HG03439 (cell line): ENCODE measurements around the gene CDCP1.

Experiments
- ATAC-seq: cut with Tn5 transposase; IDR thresholded peaks from one replicate; pipeline ENCODE4 v1.9.1; 2021; ENCODE audit warnings: mild to moderate bottlenecking, moderate library complexity; ENCODE audit not compliant: unreplicated experiment

Gene CDCP1

DNA sequence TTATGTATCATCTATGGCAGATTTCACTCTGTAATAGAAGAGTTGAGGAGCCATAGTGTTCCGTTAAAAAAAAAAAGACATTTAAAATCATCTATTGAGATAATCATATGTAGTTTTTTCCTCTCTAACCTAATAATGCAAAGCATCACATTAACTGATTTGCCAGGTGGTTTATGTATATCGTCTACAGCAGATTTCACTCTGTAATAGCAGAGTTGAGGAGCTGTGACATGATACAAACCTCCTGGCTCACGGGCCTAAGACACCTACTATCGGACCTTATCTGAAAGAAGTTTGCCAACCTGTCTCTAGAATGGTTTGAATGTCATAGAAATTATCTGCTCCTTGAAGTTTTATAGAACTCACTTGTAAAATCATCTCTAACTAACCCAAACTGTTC is 29.8 kb downstream of the CDCP1 start:
- no peak for ATAC-seq

DNA sequence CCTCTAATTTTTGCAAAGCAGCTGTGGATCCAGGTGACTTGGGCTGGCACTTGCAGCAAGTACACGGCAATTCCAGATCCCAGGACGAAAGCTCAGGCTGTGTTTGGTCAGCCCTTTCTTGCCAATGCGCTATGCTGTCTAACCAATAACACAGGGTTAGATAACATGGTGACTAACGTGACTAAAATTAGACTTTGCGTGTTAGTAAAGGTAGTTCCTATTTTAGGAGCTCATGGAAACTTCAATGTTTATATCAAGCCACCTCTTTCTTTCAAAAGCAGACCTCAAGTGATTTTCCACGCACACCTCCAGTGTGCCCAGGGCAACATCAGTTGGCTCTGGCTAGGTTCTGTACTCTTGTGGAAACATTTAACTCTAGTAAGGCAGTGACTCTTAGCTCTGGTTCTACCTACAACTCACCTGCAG is 32.5 kb downstream of the CDCP1 start:
- ATAC-seq = no peak

DNA sequence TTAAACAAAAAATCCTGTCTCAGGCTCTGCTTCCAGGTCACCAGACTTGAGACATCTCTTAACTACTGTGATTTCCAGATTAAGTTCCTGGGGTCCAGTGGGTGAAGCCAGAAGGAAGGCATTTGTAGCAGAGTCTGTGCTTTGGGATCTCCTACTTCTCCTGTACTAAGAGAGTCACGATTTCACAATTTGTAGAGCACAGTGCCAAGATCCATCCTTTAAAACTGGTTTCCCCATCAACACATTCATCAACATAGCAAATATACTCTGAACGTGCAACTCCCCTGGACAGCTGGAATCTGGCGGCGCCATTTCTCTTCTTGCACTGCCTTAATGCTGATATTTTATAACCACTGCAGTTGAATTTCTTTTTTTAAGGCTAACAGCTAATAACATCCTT is 33.2 kb downstream of the CDCP1 start:
- no peak for ATAC-seq

DNA sequence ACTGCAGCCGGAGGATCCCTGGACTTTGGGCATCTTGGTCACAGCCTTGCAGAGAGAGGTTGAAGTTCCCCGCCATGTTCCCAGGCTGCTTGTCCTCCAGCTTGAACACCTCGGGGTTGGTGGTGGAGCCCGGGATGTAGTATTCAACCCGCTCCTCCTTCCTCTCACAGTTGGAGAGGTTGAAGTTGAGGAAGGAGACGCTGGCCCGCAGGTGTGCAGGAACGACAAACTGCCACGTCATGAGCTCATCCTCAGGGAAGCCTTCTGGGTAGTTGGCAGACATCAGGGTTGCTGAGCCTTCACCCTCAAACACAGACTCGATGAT is 35.7 kb downstream of the CDCP1 start:
- ATAC-seq = no peak

DNA sequence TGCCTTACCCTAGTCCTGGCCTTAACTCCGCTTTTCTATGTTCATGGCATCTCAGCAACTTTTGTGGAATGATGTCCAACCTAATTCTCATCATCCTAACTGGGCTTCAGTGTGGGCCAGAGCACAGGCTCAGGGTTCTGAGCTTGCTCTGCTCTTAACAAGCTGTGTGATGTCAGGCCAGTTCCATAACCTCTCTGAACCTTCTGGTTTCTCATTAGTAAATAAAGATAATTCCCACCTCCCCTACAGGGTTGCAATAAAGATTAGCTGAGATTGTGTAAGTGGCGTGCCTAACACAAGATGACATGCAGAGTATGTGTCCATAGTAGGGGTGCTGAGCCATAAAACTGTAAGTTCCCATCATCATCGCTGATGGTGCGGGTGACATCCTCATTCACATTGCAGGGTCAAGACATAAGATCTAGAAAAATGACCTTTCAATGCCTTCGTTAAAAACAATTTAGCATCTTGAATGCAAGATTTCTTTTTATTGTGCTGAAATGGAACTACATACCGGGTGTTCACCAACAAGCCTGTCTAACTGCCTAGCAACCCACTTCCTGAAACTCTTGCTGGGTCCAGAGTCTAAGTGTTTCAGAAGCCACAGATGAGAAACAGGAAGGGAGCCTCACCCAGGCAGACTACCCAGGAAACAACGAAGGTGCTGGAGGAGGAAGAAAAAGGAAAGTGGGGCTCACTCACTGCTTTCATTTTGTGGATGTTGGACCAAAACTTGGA is 36.2 kb downstream of the CDCP1 start:
- ATAC-seq = no peak

- no peak for ATAC-seq
These were observed 39.3 kb downstream of the CDCP1 start for GRCh38 chr3:45106874-45107273.

GRCh38 chr3:45105855-45106671 is 40.1 kb downstream of the CDCP1 start:
- ATAC-seq = no peak

- no peak for ATAC-seq
These were observed 41.2 kb downstream of the CDCP1 start for GRCh38 chr3:45104715-45105711.

GRCh38 chr3:45103753-45104714 is 42.1 kb downstream of the CDCP1 start:
- no peak for ATAC-seq

- no peak for ATAC-seq
These were observed 42.8 kb downstream of the CDCP1 start for GRCh38 chr3:45103334-45103733.

DNA sequence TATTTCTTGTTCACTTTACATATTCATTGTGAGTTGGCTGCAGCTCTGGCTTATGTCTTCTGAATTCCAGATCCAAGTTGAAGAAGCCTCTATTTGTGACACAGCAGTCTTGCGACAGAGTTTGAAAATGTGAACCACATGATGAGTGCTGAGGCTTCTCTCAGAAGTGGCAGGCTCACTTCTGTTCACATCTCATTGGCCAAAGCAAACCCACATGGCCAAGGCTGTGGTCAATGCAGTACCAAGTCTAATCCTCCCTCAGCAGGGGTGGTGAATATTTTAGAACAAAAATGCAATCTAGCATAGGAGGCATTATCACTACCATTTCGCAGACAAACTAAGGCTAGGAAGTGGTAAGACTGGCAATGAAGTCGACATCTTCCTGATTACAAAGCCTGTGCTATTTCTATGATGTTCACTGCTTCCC is 45.2 kb downstream of the CDCP1 start:
- no peak for ATAC-seq

DNA sequence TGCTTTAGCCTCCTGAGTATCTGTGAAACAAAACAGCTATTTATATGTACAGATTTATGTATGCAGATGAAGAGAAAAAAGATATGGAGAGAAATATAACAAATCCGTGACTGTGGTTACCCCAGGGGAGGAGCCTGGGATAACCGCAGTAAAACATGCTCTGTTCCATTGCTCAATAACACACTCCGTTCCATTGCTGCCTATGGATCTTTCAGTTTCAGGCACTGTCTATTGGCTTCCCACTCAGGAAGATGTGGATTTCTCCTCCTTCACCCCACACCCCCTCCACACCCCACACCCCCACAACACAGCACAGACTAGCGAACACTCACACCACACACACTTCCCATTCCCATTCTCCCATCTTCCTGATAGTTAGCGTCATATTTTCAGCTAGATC is 47.9 kb downstream of the CDCP1 start:
- ATAC-seq = no peak

DNA sequence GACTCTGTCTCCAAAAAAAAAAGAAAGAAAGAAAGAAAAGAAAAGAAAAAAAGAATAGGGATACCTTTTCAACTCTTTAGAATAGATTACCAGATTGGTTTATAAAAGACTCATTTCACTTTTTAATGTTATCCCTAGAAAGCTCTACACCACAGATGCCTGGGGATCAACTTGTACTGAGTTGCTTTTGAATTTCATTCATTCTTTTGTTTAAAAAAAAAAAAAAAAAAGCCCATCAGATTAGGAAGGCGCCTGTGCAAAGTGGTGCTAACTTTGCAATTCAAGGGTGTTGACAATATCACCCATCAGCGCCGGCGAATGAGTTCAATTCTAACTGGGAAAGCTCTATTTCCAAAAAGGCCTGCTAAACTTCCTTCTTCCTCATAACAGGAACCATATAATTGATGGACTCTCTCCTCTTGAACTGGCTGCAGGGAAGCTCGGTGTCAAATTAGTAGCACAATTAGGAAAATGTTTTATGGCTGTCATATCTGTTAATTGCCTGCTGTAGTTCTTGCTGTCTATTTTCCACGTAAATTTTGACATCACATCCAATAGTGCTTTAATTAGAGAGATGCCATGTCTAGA is 48.8 kb downstream of the CDCP1 start:
- no peak for ATAC-seq

DNA sequence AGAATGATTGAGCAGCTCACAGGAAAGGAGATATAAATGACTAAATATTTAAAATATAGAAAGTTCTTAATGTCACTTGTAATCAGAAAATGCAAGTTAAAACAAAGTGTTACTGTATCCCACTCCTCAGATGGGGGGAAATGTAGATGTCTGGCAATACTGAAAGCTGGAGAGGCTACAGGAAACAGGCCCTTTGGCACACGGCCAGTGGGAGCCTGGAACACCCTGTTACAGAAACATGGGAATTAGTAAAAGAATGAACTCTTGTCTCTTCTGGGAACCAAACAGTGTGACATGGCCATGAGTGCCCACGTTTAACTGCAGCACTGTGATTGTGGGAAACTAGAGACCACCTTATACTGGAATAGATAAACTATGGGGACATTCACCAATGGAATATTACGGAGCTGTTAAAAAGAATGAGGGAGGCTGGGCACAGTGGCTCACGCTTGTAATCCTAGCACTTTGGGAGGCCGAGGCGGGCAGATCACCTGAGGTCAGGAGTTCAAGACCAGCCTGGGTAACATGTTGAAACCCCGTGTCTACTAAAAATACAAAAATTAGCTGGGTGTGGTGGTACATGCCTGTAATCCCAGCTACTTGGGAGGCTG is 50.2 kb downstream of the CDCP1 start:
- no peak for ATAC-seq

DNA sequence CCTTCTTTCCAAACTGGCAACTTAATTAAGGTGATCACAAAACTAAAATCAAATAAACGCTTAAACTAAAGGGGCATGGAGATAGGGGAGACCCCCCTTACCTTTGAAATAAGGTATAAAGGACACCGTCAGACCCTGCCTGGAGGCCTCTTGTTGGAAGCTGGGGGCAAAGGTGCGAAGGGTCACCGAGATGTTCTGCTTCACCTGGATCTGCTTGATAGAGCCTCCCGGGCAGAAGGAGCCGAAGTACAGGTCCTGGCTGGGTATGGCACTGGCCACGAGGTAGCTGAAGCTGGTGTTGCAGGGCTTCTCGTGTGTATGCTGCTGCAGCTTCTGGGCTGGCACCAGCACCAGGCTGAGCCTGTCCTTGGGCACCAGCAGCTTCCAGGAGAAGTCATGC is 53.0 kb downstream of the CDCP1 start:
- ATAC-seq = no peak

- ATAC-seq = no peak
These were observed 53.8 kb downstream of the CDCP1 start for GRCh38 chr3:45092132-45093031.

DNA sequence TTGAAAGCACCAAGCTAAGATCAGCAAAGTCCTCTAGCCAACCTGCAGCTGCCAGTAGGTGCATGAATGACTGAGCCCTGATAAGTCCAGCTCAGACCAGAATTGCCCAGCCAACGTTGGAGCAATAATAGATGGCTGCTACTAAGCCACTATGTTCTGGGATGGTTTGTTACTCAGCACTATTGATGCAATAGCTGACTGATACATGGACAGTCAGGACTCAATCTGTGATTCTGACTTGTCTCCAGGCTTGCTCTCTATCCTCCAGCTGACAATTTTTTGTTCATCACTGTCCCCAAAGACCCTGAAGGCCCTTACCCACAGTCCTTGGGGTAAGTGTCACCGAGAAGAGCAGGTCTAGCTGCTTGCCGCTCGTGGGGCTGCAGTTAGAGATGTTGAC is 55.3 kb downstream of the CDCP1 start:
- no peak for ATAC-seq
